ENCODE measurements around the gene MYBPC2.

Gene MYBPC2

GRCh38 chr19:50417111-50418081 is 15.3 kb upstream of the MYBPC2 start:
- DNase-seq (ENCODE audit: low read depth), result no peak
- no peak overlapping the region for H3K4me3 ChIP-seq (replicated peaks; ENCODE audit: low read depth, low read length)
- TF ChIP-seq CTCF (IDR thresholded peaks at IDR 0.05; ENCODE audit: low read length, missing control alignments), result no peak

GRCh38 chr19:50418176-50419021 is 14.3 kb upstream of the MYBPC2 start, which contains the start of gene SPIB:
Gene SPIB (plus strand): TSS chr19:50418938. CDS start chr19:50418963, 25 bp downstream.
- H3K4me3 ChIP-seq (replicated peaks; ENCODE audit: low read depth, low read length), result no peak within 1 kb of the TSS
- TF ChIP-seq CTCF (IDR thresholded peaks at IDR 0.05; ENCODE audit: low read length, missing control alignments), result no peak
- no peak for DNase-seq (ENCODE audit: low read depth)

DNA sequence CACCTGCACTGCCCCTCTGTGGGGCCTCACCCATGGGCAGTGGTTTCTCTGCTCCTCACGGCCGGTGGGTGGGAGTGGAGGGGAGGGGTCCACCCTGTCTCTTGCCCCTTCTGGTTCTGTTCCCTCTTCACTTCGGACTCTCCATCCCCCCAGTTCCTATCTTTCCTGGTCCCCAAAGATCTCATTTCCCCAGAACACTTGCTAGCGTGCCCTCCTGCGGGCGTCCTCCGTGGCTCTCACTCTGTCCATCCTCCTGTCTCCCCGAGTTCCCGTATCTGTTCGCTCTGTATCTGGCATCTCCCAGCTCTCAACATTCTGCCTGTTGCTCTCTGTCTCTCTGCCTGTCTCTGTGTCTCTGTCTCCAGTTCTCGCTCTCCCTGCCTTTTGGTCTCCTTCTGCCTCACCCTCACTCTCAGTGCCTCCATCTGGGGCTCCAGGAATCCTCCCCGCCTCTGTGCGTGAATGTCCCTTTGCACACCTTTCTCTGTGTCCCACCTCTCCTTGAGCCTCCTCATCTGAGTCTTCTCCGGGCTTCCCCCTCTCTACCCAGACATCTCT is 13.6 kb upstream of the MYBPC2 start:
- no peak for TF ChIP-seq CTCF (IDR thresholded peaks at IDR 0.05; ENCODE audit: low read length, missing control alignments)
- no peak overlapping the region for H3K4me3 ChIP-seq (replicated peaks; ENCODE audit: low read depth, low read length)
- no peak for DNase-seq (ENCODE audit: low read depth)

- no peak for TF ChIP-seq CTCF (IDR thresholded peaks at IDR 0.05; ENCODE audit: low read length, missing control alignments)
- no peak for DNase-seq (ENCODE audit: low read depth)
- no peak overlapping the region for H3K4me3 ChIP-seq (replicated peaks; ENCODE audit: low read depth, low read length)
Observed at GRCh38 chr19:50419580-50420035, 13.1 kb upstream of the MYBPC2 start.

DNA sequence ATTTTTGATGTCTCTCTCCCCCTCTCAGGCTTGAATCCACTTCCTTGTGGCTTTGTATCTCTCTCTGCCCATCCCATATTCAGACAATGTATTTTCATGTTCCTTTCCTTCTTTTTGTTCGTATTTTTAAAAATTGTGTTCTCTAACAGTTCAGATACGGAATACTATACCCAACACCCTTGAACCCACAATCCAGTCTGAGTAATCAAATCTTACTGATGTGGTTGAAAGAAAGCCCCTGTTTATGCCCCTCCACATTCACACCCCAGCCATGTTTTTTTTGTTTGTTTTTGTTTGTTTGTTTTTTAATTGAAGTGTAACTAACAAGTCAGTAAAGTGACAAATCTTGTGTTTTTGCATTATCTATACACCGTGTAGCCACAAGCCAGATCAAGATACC is 12.6 kb upstream of the MYBPC2 start:
- TF ChIP-seq CTCF (IDR thresholded peaks at IDR 0.05; ENCODE audit: low read length, missing control alignments), result no peak
- H3K4me3 ChIP-seq (replicated peaks; ENCODE audit: low read depth, low read length), result no peak overlapping the region
- DNase-seq (ENCODE audit: low read depth), result no peak

DNA sequence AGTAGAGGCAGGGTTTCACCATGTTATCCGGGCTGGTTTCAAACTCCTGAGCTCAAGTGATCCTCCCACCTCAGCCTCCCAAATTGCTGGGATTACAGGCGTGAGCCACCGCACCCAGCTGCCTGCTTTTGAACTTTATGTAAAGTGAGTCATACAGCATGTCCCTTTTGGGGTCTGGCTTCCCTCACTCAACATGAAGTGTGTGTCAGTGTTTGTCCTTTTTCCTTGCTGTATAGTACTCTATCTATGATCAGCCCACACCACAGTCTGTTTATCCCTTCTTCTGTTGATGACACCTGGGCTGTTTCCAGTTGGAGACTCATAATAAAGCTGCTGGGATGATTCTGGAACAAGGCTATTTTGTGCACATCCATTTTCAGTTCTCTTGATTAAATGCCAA is 11.9 kb upstream of the MYBPC2 start:
- no peak overlapping the region for H3K4me3 ChIP-seq (replicated peaks; ENCODE audit: low read depth, low read length)
- DNase-seq (ENCODE audit: low read depth), result no peak
- no peak for TF ChIP-seq CTCF (IDR thresholded peaks at IDR 0.05; ENCODE audit: low read length, missing control alignments)
